GM10266 (cell line): ENCODE results near the gene CLEC19A.

ENCODE experiments used
- DNase-seq: peaks from one replicate; pipeline ENCODE4 v3.0.0; 2012; ENCODE audit errors: extremely low spot score
- TF ChIP-seq, protein P1 (sequence below): IDR thresholded peaks from 2 replicates; pipeline ENCODE4 v1.5.1; 2012; ENCODE audit warnings: mild to moderate bottlenecking, low read depth; ENCODE audit not compliant: control insufficient read depth, insufficient read depth; ENCODE audit errors: missing control alignments

The CLEC19A gene

DNA sequence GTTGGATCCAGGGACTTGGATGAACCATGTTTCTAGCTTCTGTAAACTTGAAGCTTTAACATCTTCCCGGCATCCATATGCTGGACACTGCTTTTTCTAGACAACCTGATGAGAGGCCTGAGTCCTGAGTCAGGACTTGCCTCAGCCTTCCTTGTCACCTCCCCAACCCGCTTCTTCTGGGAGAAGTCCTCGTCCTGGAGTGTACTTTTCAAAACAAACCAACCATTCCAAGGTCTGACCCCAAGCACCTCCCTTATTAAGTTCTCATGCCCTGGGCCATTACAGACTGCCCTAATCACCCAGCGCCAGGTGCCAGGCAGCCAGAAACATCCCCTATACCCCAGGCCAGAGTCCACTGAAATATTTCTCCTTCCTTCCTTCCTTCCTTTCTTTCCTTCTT lies 59.4 kb downstream of the CLEC19A start:
- no peak for DNase-seq
- TF ChIP-seq, protein P1, sequence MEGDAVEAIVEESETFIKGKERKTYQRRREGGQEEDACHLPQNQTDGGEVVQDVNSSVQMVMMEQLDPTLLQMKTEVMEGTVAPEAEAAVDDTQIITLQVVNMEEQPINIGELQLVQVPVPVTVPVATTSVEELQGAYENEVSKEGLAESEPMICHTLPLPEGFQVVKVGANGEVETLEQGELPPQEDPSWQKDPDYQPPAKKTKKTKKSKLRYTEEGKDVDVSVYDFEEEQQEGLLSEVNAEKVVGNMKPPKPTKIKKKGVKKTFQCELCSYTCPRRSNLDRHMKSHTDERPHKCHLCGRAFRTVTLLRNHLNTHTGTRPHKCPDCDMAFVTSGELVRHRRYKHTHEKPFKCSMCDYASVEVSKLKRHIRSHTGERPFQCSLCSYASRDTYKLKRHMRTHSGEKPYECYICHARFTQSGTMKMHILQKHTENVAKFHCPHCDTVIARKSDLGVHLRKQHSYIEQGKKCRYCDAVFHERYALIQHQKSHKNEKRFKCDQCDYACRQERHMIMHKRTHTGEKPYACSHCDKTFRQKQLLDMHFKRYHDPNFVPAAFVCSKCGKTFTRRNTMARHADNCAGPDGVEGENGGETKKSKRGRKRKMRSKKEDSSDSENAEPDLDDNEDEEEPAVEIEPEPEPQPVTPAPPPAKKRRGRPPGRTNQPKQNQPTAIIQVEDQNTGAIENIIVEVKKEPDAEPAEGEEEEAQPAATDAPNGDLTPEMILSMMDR, result no peak

DNA sequence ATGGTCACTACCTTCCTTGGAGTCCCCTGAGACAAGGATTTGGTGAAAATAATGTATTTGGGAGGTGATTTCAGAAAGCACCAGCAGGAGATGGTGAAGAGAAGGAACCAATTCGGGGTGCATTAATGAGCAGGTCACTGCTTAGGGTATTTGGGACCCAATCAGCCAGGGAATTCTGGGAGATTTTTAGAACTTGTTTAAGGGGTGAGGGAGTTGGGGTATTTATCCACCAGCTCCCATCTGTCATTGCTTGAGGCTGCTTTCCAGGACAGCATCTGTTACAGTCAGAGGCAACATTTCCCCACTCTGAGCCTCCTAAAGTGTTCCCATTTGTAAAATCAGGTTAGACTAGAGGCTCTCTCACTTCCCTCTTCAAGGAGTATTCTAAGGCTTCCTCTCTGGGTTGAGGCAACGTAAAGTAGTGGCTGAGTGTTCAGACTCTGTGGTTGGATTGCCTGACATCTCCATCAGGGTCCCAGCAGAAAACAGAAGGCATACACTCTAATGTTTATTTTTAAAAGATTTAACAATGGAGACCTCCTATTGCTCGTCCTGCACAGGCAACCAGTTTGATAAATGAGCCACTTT lies 60.9 kb downstream of the CLEC19A start:
- no peak for DNase-seq
- TF ChIP-seq, protein P1, result no peak

DNA sequence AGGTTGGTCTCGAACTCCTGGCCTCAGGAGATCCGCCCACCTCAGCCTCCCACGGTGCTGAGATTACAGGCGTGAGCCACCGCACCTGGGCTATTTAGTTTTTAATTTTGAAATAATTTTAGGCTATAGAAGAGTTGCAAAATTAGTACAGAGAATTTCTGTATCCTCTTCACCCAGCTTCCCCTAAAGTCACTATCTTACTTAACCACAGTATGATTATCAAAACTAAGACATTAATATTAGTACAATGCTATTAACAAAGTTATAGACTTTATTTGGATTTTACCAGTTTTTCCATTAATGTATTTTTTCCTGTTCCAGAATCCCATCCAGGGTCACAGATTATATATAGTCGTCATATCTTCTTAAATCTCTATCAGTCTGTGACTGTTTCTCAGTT lies 62.6 kb downstream of the CLEC19A start:
- TF ChIP-seq, protein P1, result no peak
- no peak for DNase-seq

DNA sequence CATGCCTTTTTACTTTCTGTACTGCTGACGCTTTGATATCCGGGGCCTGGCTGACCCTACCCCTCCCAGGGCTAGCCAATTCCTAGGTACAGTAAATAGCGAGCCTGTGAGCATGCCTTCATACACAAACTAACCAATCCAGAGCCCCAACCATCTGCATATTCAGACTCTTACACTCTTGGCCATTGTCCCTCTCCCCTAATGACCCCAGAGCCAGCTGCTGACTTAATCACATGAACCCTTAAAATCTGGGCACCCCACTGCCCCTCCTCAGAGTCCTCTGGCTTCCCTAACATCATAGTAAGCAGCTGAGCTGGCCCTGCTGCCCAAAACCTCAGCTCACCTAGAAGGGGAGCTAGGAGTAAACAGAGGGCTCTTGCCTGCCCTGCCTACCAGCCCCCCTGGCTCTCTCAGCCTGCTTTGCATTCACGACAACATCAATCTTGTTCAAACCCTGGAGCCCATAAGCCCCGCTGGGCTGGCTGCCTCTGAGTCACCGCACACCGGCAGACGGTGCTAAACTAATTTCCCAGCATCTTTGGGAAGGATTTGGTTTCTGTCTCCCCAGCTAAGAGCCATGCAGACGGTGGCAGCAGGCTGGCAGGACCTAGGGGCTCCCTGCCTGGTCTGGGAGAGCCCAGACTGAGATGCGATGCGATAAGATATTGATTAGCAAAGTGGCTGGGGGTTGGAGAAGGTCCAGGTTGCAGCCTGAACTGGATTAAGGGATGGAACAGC lies 63.2 kb downstream of the CLEC19A start:
- no peak for DNase-seq
- TF ChIP-seq, protein P1, result no peak

DNA sequence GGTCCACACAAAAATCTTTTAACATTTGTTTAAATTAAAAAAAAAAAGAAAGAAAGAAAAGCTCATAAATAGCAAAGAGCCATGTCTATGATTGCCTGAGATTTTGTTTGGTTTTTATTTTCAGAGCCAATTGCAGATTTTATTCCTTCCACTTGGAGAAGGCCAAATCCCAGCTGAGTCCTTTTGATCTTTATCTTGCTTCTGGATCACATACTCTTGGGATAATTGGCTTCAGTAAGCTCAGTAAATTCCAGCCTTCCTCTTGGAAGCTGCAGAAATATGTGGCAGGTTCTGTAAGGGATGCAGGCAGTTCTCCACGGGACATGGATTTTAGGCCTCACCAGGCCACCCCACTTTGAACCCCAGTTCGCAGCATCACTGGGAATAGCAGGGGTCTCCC lies 68.8 kb downstream of the CLEC19A start:
- DNase-seq, result no peak
- TF ChIP-seq, protein P1, result no peak

DNA sequence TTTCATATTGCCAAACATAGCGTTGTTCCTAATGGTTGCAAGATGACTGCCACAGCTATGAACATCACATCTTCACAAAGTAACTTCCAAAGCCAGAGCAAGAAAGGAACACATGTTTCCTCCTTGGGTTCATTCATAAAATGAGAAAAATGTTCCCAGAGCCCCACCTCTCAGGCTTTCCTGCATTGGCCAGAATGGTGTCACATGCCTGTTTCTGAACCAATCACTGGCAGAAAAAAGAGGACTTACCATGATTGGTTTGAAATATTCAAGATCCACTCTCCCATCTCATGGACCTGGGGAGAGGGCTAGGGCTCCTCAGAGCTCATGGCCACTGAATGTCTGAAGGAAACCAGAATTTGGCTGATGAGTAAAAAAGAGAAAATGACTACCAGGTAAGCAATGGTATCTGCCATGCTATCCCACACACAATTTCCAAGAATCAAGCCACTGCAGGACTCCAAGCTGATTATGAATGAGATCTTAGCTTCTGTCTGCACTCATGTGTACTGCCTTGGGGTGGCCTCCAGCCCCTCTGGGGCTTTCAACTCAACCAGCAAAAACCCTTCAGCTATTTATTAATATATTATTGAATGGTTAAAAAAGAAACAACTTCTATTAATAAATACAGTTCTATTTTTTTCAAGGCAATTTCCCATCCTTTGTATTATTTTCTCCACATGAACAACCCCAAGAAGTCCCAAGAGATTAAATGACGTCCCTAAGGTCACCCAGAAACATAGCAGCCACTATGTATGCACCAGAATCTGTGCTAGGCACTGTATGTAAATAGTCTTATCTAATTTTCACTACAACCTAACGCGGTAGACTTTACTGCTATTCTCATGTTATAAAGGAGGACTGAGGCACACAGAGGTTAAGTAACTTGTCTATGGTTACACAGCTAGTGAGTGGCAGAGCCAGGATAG lies 70.8 kb downstream of the CLEC19A start:
- TF ChIP-seq, protein P1, result no peak
- DNase-seq, result no peak
